ENCODE data around the gene CORIN.

DNA sequence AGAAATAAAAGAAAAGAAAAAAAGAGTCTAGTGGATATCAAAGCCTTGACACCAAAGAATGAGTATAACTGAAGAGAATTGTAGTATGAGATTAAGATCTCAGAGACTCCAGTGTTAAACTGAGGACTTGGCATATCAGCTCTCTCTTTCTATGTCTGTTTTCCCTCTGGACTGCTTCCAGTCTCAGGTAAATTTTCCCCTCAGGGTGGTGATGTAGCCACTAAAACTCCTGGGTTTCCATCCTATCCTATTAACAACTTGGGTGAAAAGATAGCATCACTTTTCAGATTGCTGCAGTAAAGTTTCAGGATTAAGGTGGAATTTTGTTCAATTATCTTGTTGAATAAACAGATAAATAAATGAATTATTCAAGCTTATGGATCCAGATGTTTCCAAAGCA, 267.1 kb downstream of the CORIN start:
- TF ChIP-seq, protein P1, sequence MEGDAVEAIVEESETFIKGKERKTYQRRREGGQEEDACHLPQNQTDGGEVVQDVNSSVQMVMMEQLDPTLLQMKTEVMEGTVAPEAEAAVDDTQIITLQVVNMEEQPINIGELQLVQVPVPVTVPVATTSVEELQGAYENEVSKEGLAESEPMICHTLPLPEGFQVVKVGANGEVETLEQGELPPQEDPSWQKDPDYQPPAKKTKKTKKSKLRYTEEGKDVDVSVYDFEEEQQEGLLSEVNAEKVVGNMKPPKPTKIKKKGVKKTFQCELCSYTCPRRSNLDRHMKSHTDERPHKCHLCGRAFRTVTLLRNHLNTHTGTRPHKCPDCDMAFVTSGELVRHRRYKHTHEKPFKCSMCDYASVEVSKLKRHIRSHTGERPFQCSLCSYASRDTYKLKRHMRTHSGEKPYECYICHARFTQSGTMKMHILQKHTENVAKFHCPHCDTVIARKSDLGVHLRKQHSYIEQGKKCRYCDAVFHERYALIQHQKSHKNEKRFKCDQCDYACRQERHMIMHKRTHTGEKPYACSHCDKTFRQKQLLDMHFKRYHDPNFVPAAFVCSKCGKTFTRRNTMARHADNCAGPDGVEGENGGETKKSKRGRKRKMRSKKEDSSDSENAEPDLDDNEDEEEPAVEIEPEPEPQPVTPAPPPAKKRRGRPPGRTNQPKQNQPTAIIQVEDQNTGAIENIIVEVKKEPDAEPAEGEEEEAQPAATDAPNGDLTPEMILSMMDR (IDR thresholded peaks at IDR 0.05; ENCODE audit: borderline replicate concordance, extremely low read depth, low read length, poor library complexity, severe bottlenecking) = no peak
- no peak for TF ChIP-seq EZH2 (IDR thresholded peaks at IDR 0.05; ENCODE audit: borderline replicate concordance, low read depth, low read length, severe bottlenecking)

All from DND-41 (cell line).